HepG2 (cell line): ENCODE data around the gene TOR2A. TPM values are rescaled to one million over a fixed set of nuclear protein-coding genes. Genes with fewer than 3 reads are reported as not detected.

Experiments used
- ATAC-seq: fragments of 200-7000 bp; cut with Tn5 transposase; 3 replicates; pipeline ENCODE4 v1.9.1; 2020; ENCODE audit warnings: mild to moderate bottlenecking, moderate library complexity
- BruUV-seq: library from RNA; stranded (reverse); fragments of 400-500 nt; replicated peaks from 2 replicates; lab custom pipeline; 2021; lab: Mats Ljungman, UMichigan
- CTCF ChIA-PET: fragments of 300-600 bp; formaldehyde crosslinking; extraction: SDS; loops from one replicate; lab custom pipeline; 2021; ENCODE audit warnings: low total read pairs, inconsistent platforms, low intra/inter-chr PET ratio; lab: Yijun Ruan, JAX
- POLR2A ChIA-PET: fragments of 350-600 bp; sonication (Branson Sonifier 250); formaldehyde crosslinking; loops from one replicate; lab custom pipeline; 2020; ENCODE audit warnings: antibody characterized with exemption, inconsistent platforms; lab: Yijun Ruan, JAX
- DNase-seq: peaks from one replicate; pipeline ENCODE4 v3.0.0-alpha.2; 2015; ENCODE audit warnings: low spot score
- FAIRE-seq: peaks from 3 replicates; lab custom pipeline; 2011; peaks lifted over from hg19 to GRCh38; lab: Jason Lieb, UNC
- H2AFZ ChIP-seq: one replicate; pipeline ENCODE4 v1.6.1; 2011; ENCODE audit warnings: low read length, inconsistent platforms
- H3K27ac ChIP-seq: fragments of 300-600 bp; 3 replicates; pipeline ENCODE4 v1.8.0; 2011; ENCODE audit warnings: mixed run types, mild to moderate bottlenecking, mixed read lengths, low read length, inconsistent platforms; ENCODE audit not compliant: insufficient read depth; ENCODE audit errors: extremely low read length
- H3K27me3 ChIP-seq, 2 experiments: fragments of 200-600 bp in 1 of 2; 2 replicates in 1 of 2; 3 replicates in 1 of 2; pipeline versions ENCODE4 v1.6.0 to v1.8.0; 2011; ENCODE audit warnings: low read length in 2 of 2, mild to moderate bottlenecking in 2 of 2, moderate library complexity in 2 of 2, inconsistent platforms in 1 of 2; ENCODE audit not compliant: insufficient read depth in 2 of 2, control insufficient read depth in 1 of 2
- H3K36me3 ChIP-seq, 2 experiments: fragments of 200-600 bp in 1 of 2; replicated peaks in 1 of 2; 2 replicates in 1 of 2; 3 replicates in 1 of 2; pipeline versions ENCODE4 v1.5.1 to v1.8.0; 2011; ENCODE audit warnings: low read length in 2 of 2, inconsistent platforms in 1 of 2; ENCODE audit not compliant: insufficient read depth in 2 of 2, control insufficient read depth in 1 of 2
- H3K4me1 ChIP-seq: 2 replicates; pipeline ENCODE4 v1.5.1; 2012; ENCODE audit warnings: low read length, inconsistent platforms; ENCODE audit not compliant: insufficient read depth
- H3K4me2 ChIP-seq: 2 replicates; pipeline ENCODE4 v1.6.0; 2011; ENCODE audit warnings: low read depth, low read length, inconsistent platforms
- H3K4me3 ChIP-seq, 3 experiments: fragments of 200-600 bp in 1 of 3; sonication (generic), shearing (Covaris generic) in 1 of 3; replicated peaks in 1 of 3; 2 replicates each; pipeline ENCODE4 v1.5.1; 2011 to 2016; ENCODE audit warnings: low read length in 3 of 3, inconsistent platforms in 2 of 3, low read depth in 2 of 3, mild to moderate bottlenecking in 2 of 3, control low read depth in 1 of 3, mixed read lengths in 1 of 3; ENCODE audit not compliant: insufficient read depth in 1 of 3
- H3K79me2 ChIP-seq: one replicate; pipeline ENCODE4 v1.6.1; 2011; ENCODE audit warnings: low read length, inconsistent platforms; ENCODE audit not compliant: insufficient read depth
- H3K9ac ChIP-seq: 2 replicates; pipeline ENCODE4 v1.6.0; 2011; ENCODE audit warnings: mild to moderate bottlenecking, low read depth, low read length, inconsistent platforms; ENCODE audit not compliant: insufficient read depth
- H3K9me3 ChIP-seq: 2 replicates; pipeline ENCODE4 v1.5.1; 2012; ENCODE audit warnings: mild to moderate bottlenecking, low read length
- H4K20me1 ChIP-seq: 2 replicates; pipeline ENCODE4 v1.6.0; 2011; ENCODE audit warnings: inconsistent platforms, mild to moderate bottlenecking, low read length, moderate library complexity; ENCODE audit not compliant: insufficient read depth
- ATF7 ChIP-seq, 2 experiments: fragments of 450-650 bp in 1 of 2; sonication (generic) in 1 of 2; formaldehyde crosslinking in 1 of 2; IDR thresholded peaks; 2 replicates each; pipeline versions ENCODE4 v1.4.0 to v1.6.1; 2016 to 2020; ENCODE audit warnings: antibody characterized with exemption in 1 of 2, mild to moderate bottlenecking in 1 of 2, missing genetic modification reagents in 1 of 2
- CHD4 ChIP-seq: fragments of 200-600 bp; sonication (generic); IDR thresholded peaks from 2 replicates; pipeline ENCODE4 v1.7.0; 2017; ENCODE audit warnings: mild to moderate bottlenecking, low read length, borderline replicate concordance
- FLYWCH1 ChIP-seq: sonication (generic); formaldehyde crosslinking; IDR thresholded peaks from 2 replicates; pipeline ENCODE4 v1.8.1; 2023; ENCODE audit warnings: mild to moderate bottlenecking, missing genetic modification reagents
- FOXA3 ChIP-seq: IDR thresholded peaks from 2 replicates; pipeline ENCODE4 v1.6.1; 2016; ENCODE audit warnings: missing genetic modification reagents, missing compliant biosample characterization
- GABPA ChIP-seq, 2 experiments: IDR thresholded peaks; 2 replicates each; pipeline ENCODE4 v1.6.1; 2011 to 2016; ENCODE audit warnings: low read depth in 2 of 2, low read length in 1 of 2, missing biosample characterization in 1 of 2, missing genetic modification characterization in 1 of 2
- GABPB1 ChIP-seq: IDR thresholded peaks from 2 replicates; pipeline ENCODE4 v1.6.1; 2016; ENCODE audit warnings: mild to moderate bottlenecking, missing genetic modification reagents, moderate library complexity, missing compliant biosample characterization
- NFYB ChIP-seq: sonication (generic); formaldehyde crosslinking; IDR thresholded peaks from 2 replicates; pipeline ENCODE4 v1.4.0; 2020; ENCODE audit warnings: missing genetic modification reagents
- NR2F1 ChIP-seq, 2 experiments: fragments of 450-650 bp in 1 of 2; formaldehyde crosslinking in 1 of 2; IDR thresholded peaks; 2 replicates each; pipeline versions ENCODE4 v1.5.0 to v1.6.1; 2016 to 2020; ENCODE audit warnings: mild to moderate bottlenecking in 1 of 2, missing compliant biosample characterization in 1 of 2, missing genetic modification reagents in 1 of 2, moderate library complexity in 1 of 2
- POLR2AphosphoS5 ChIP-seq: IDR thresholded peaks from 2 replicates; pipeline ENCODE4 v1.6.1; 2012; ENCODE audit warnings: low read depth, low read length
- RFX1 ChIP-seq: fragments of 450-650 bp; IDR thresholded peaks from 2 replicates; pipeline ENCODE4 v1.6.1; 2017
- SAP130 ChIP-seq: IDR thresholded peaks from 2 replicates; pipeline ENCODE4 v1.6.1; 2016; ENCODE audit warnings: low read depth
- TMF1 ChIP-seq: sonication (generic); formaldehyde crosslinking; IDR thresholded peaks from 2 replicates; pipeline ENCODE4 v1.8.1; 2022; ENCODE audit warnings: low read depth, missing genetic modification reagents
- ZFP36L2 ChIP-seq: sonication (generic); formaldehyde crosslinking; IDR thresholded peaks from 2 replicates; pipeline ENCODE4 v1.4.0; 2020; ENCODE audit warnings: missing genetic modification reagents
- ZNF24 ChIP-seq: fragments of 450-650 bp; IDR thresholded peaks from 2 replicates; pipeline ENCODE4 v1.6.1; 2017; ENCODE audit warnings: antibody characterized with exemption, mild to moderate bottlenecking
- ZNF543 ChIP-seq: sonication (generic); formaldehyde crosslinking; IDR thresholded peaks from 2 replicates; pipeline ENCODE4 v1.4.0; 2020; ENCODE audit warnings: mild to moderate bottlenecking, missing genetic modification reagents
- ZNF616 ChIP-seq: sonication (generic); formaldehyde crosslinking; IDR thresholded peaks from 2 replicates; pipeline ENCODE4 v1.5.0; 2020; ENCODE audit warnings: low read depth, mild to moderate bottlenecking, missing genetic modification reagents
- ZNF629 ChIP-seq: sonication (generic); formaldehyde crosslinking; conservative IDR thresholded peaks from 2 replicates; pipeline ENCODE4 v1.5.0; 2020; ENCODE audit warnings: missing genetic modification reagents
- ZNF768 ChIP-seq: sonication (generic); formaldehyde crosslinking; IDR thresholded peaks from 2 replicates; pipeline ENCODE4 v1.4.0; 2020; ENCODE audit warnings: missing genetic modification reagents
- WGBS: methylation state at CpG from one replicate; pipeline ENCODE4 v1.1.6; 2017; ENCODE audit warnings: low lambda C conversion rate; 5-methylcytosine and 5-hydroxymethylcytosine counted together
- in situ Hi-C: cut with HindIII; loops from 2 replicates; pipeline ENCODE4 v1.10.0; 2017; ENCODE audit warnings: low pct_unique_long_range_greater_than_20kb; ENCODE audit not compliant: extremely low pct_ligation_motif_present
- intact Hi-C: fragments of 100-400 bp; cut with micrococcal nuclease; formaldehyde crosslinking; loops from one replicate; pipeline ENCODE4 v1.10.0; 2022; ENCODE audit not compliant: unreplicated experiment
- polyA plus RNA-seq, 8 experiments: library from polyadenylated mRNA; depleted of rRNA in 3 of 8; stranded (reverse) in 7 of 8; unstranded in 1 of 8; fragments of >200 nt; fragmentation: Illumina TruSeq in 4 of 8; extraction: Trizol in 4 of 8; gene quantifications; 2 replicates each; pipeline versions ENCODE4 v1.2.1 to v1.2.3, GENCODE V29; 2011 to 2016; ENCODE audit warnings: low read depth in 4 of 8, missing spikeins in 1 of 8, mixed read lengths in 1 of 8; ENCODE audit not compliant: insufficient read depth in 1 of 8
- total RNA-seq, 5 experiments: library from RNA; depleted of rRNA; stranded (reverse); fragments of >200 nt; fragmentation: Illumina TruSeq; extraction: Trizol; gene quantifications; 2 replicates each; pipeline ENCODE4 v1.2.3, GENCODE V29; 2016; ENCODE audit warnings: low read depth in 1 of 5
- TF ChIP-seq, protein P1 (sequence below): sonication (generic); formaldehyde crosslinking; IDR thresholded peaks from 2 replicates; pipeline ENCODE4 v1.4.0; 2020; ENCODE audit warnings: missing genetic modification reagents
- TF ChIP-seq, protein P2 (sequence below): sonication (generic); formaldehyde crosslinking; IDR thresholded peaks from 2 replicates; pipeline ENCODE4 v1.9.0; 2022; ENCODE audit warnings: missing genetic modification reagents, mild to moderate bottlenecking, borderline replicate concordance

Gene TOR2A
- total and polyA plus RNA-seq, 2 of the 13 experiments (the other 11 are each of a cell fraction or from before 2014, with no cell fraction given): 3.5 to 7.2 TPM

GRCh38 chr9:127707766-127708165 lies 27.3 kb downstream of the TOR2A start (continued):
- TF ChIP-seq CHD4 (0 out of 2 replicates have a peak, but pooled peaks have one; percentile 43), NR2F1 (CRISPR knock-in tag; IDR thresholded peaks at IDR 0.05) (no peak), ZNF629 (CRISPR knock-in tag) (peak; percentile 92)

GRCh38 chr9:127706836-127707241 lies 28.3 kb downstream of the TOR2A start, which contains the start of gene CFAP157:
CFAP157 (plus strand) TSS chr9:127706988; CDS start chr9:127707032, 44 bp downstream.
- Histone ChIP-seq H3K9me3 (no peaks in the 10 kb centered on the region), H3K4me3 (no peak within 1 kb of the TSS), H3K4me1 (peaks cover 28% of the 10 kb centered on the region), H3K9ac (no peak within 1 kb of the TSS), H2AFZ (no peak within 1 kb of the TSS), H3K27ac (no peak within 1 kb of the TSS), H4K20me1 (no peaks in the 10 kb centered on the region), H3K27me3 (peaks cover 3 to 13% of the 10 kb centered on the region in 2 experiments; a peak in 2 of 5 replicates), H3K4me2 (no peak within 1 kb of the TSS), H3K79me2 (no peaks in the 10 kb centered on the region), H3K36me3 (no peaks in the 10 kb centered on the region)
- POLR2A ChIA-PET: interaction anchor here (1.4 kb wide), 1 partner anchor 9 kb away, joined by 4 read pairs; the partner anchor contains the start of genes PTRH1 and TTC16
- no TSS peak for BruUV-seq
- CTCF ChIA-PET: interaction anchor here (1.4 kb wide), 1 partner anchor 116 kb away, joined by 3 read pairs; no protein-coding TSS in a partner anchor
- DNase-seq (no peak), FAIRE-seq (no peak), ATAC-seq (peak; percentile 44)
- in situ Hi-C loops (no loop called here), intact Hi-C loops (no loop called here)
- 52% methylated on average over 10 of the region's 11 CpGs for WGBS
- no peak for TF ChIP-seq ZNF768 (CRISPR knock-in tag)
- no peak for TF ChIP-seq ATF7 (IDR thresholded peaks at IDR 0.05)
- TF ChIP-seq ATF7 (CRISPR knock-in tag; IDR thresholded peaks at IDR 0.05): no peak
- TF ChIP-seq, protein P1, sequence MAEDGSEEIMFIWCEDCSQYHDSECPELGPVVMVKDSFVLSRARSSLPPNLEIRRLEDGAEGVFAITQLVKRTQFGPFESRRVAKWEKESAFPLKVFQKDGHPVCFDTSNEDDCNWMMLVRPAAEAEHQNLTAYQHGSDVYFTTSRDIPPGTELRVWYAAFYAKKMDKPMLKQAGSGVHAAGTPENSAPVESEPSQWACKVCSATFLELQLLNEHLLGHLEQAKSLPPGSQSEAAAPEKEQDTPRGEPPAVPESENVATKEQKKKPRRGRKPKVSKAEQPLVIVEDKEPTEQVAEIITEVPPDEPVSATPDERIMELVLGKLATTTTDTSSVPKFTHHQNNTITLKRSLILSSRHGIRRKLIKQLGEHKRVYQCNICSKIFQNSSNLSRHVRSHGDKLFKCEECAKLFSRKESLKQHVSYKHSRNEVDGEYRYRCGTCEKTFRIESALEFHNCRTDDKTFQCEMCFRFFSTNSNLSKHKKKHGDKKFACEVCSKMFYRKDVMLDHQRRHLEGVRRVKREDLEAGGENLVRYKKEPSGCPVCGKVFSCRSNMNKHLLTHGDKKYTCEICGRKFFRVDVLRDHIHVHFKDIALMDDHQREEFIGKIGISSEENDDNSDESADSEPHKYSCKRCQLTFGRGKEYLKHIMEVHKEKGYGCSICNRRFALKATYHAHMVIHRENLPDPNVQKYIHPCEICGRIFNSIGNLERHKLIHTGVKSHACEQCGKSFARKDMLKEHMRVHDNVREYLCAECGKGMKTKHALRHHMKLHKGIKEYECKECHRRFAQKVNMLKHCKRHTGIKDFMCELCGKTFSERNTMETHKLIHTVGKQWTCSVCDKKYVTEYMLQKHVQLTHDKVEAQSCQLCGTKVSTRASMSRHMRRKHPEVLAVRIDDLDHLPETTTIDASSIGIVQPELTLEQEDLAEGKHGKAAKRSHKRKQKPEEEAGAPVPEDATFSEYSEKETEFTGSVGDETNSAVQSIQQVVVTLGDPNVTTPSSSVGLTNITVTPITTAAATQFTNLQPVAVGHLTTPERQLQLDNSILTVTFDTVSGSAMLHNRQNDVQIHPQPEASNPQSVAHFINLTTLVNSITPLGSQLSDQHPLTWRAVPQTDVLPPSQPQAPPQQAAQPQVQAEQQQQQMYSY: no peak
- TF ChIP-seq SAP130: 0 out of 2 replicates have a peak, but pooled peaks have one; percentile 19
- no peak for TF ChIP-seq ZNF24
- TF ChIP-seq TMF1: no peak
- no peak for TF ChIP-seq POLR2AphosphoS5
- TF ChIP-seq GABPA (IDR thresholded peaks at IDR 0.05; ENCODE audit: low read depth, low read length): no peak
- peak; percentile 48; the same call in 1 of the 2 replicates for TF ChIP-seq GABPA (CRISPR knock-in tag; IDR thresholded peaks at IDR 0.05; ENCODE audit: low read depth)
- TF ChIP-seq ZNF616 (CRISPR knock-in tag): no peak
- peak; percentile 79 for TF ChIP-seq FOXA3 (CRISPR knock-in tag)
- TF ChIP-seq GABPB1 (CRISPR knock-in tag): 0 out of 2 replicates have a peak, but pooled peaks have one; percentile 29
- peak; percentile 60; the same call in 1 of the 2 replicates for TF ChIP-seq RFX1
- no peak for TF ChIP-seq ZFP36L2 (CRISPR knock-in tag)
- TF ChIP-seq ZNF543: no peak
- TF ChIP-seq NR2F1 (CRISPR knock-in tag; IDR thresholded peaks at IDR 0.05): no peak
- TF ChIP-seq, protein P2, sequence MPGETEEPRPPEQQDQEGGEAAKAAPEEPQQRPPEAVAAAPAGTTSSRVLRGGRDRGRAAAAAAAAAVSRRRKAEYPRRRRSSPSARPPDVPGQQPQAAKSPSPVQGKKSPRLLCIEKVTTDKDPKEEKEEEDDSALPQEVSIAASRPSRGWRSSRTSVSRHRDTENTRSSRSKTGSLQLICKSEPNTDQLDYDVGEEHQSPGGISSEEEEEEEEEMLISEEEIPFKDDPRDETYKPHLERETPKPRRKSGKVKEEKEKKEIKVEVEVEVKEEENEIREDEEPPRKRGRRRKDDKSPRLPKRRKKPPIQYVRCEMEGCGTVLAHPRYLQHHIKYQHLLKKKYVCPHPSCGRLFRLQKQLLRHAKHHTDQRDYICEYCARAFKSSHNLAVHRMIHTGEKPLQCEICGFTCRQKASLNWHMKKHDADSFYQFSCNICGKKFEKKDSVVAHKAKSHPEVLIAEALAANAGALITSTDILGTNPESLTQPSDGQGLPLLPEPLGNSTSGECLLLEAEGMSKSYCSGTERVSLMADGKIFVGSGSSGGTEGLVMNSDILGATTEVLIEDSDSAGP (CRISPR knock-in tag): peak; percentile 99
- no peak for TF ChIP-seq FLYWCH1 (CRISPR knock-in tag)
- no peak for TF ChIP-seq NFYB (CRISPR knock-in tag)
